Ishikawa (cell line): ENCODE data around the gene HRC.

Experiments
- CEBPB ChIP-seq: IDR thresholded peaks from 2 replicates; pipeline ENCODE4 v1.6.1; 2012
- CREB1 ChIP-seq: IDR thresholded peaks from 2 replicates; pipeline ENCODE4 v1.6.1; 2012; ENCODE audit warnings: low read depth
- EGR1 ChIP-seq: IDR thresholded peaks from 2 replicates; pipeline ENCODE4 v1.6.1; 2012
- EP300 ChIP-seq: IDR thresholded peaks from 2 replicates; pipeline ENCODE4 v1.6.1; 2012; ENCODE audit warnings: borderline replicate concordance
- FOXM1 ChIP-seq: IDR thresholded peaks from 2 replicates; pipeline ENCODE4 v1.6.1; 2012; ENCODE audit warnings: low read depth, borderline replicate concordance
- NFIC ChIP-seq: IDR thresholded peaks from 2 replicates; pipeline ENCODE4 v1.6.1; 2012
- RAD21 ChIP-seq: IDR thresholded peaks from 2 replicates; pipeline ENCODE4 v1.6.1; 2012; ENCODE audit warnings: low read depth
- TAF1 ChIP-seq: IDR thresholded peaks from 2 replicates; pipeline ENCODE4 v1.6.1; 2012; ENCODE audit warnings: low read depth, mild to moderate bottlenecking
- TCF12 ChIP-seq: IDR thresholded peaks from 2 replicates; pipeline ENCODE4 v1.6.1; 2012; ENCODE audit warnings: low read depth
- TEAD4 ChIP-seq: IDR thresholded peaks from 2 replicates; pipeline ENCODE4 v1.6.1; 2012
- YY1 ChIP-seq: IDR thresholded peaks from 2 replicates; pipeline ENCODE4 v1.6.1; 2012; ENCODE audit warnings: low read depth
- ZBTB7A ChIP-seq: IDR thresholded peaks from 2 replicates; pipeline ENCODE4 v1.6.1; 2012; ENCODE audit warnings: low read depth
- TF ChIP-seq, protein P1 (sequence below): IDR thresholded peaks from 2 replicates; pipeline ENCODE4 v1.6.1; 2012
- TF ChIP-seq, protein P2 (sequence below): IDR thresholded peaks from 2 replicates; pipeline ENCODE4 v1.6.1; 2012; ENCODE audit warnings: low read depth, mild to moderate bottlenecking
- TF ChIP-seq, protein P3 (sequence below): IDR thresholded peaks from 2 replicates; pipeline ENCODE4 v1.6.1; 2012

HRC gene

GRCh38 chr19:49189259-49189658 is 34.1 kb upstream of the HRC start:
- TF ChIP-seq ZBTB7A: no peak
- TF ChIP-seq, protein P1, sequence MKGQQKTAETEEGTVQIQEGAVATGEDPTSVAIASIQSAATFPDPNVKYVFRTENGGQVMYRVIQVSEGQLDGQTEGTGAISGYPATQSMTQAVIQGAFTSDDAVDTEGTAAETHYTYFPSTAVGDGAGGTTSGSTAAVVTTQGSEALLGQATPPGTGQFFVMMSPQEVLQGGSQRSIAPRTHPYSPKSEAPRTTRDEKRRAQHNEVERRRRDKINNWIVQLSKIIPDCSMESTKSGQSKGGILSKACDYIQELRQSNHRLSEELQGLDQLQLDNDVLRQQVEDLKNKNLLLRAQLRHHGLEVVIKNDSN: no peak
- TF ChIP-seq, protein P2, sequence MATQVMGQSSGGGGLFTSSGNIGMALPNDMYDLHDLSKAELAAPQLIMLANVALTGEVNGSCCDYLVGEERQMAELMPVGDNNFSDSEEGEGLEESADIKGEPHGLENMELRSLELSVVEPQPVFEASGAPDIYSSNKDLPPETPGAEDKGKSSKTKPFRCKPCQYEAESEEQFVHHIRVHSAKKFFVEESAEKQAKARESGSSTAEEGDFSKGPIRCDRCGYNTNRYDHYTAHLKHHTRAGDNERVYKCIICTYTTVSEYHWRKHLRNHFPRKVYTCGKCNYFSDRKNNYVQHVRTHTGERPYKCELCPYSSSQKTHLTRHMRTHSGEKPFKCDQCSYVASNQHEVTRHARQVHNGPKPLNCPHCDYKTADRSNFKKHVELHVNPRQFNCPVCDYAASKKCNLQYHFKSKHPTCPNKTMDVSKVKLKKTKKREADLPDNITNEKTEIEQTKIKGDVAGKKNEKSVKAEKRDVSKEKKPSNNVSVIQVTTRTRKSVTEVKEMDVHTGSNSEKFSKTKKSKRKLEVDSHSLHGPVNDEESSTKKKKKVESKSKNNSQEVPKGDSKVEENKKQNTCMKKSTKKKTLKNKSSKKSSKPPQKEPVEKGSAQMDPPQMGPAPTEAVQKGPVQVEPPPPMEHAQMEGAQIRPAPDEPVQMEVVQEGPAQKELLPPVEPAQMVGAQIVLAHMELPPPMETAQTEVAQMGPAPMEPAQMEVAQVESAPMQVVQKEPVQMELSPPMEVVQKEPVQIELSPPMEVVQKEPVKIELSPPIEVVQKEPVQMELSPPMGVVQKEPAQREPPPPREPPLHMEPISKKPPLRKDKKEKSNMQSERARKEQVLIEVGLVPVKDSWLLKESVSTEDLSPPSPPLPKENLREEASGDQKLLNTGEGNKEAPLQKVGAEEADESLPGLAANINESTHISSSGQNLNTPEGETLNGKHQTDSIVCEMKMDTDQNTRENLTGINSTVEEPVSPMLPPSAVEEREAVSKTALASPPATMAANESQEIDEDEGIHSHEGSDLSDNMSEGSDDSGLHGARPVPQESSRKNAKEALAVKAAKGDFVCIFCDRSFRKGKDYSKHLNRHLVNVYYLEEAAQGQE: no peak
- TF ChIP-seq NFIC: no peak
- no peak for TF ChIP-seq TCF12
- TF ChIP-seq YY1: no peak
- TF ChIP-seq EP300: no peak
- TF ChIP-seq EGR1: no peak
- TF ChIP-seq RAD21: no peak
- TF ChIP-seq CEBPB: no peak

DNA sequence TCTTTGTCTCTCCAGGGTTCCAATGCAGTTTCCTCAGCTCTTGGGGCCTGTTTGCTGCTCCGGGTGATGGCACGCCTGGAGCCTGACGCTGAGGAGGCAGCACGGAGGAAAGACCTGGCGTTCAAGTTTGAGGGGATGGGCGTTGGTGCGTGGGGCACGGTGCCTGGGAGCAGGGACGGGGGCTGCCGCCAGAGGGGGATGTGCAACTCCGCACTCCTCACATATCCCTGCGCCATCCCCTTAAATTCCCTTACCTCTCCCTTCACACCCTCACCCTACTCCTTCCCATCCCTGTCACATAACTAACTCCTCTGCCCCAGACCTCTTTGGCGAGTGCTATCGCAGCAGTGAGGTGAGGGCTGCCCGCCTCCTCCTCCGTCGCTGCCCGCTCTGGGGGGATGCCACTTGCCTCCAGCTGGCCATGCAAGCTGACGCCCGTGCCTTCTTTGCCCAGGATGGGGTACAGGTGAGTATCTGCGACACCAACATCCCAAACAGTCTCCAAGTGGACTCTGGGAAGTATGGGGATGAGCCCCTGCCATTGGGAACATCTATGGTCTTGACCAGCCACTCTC is 33.5 kb upstream of the HRC start:
- TF ChIP-seq TCF12: no peak
- TF ChIP-seq, protein P3, sequence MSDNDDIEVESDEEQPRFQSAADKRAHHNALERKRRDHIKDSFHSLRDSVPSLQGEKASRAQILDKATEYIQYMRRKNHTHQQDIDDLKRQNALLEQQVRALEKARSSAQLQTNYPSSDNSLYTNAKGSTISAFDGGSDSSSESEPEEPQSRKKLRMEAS: no peak
- no peak for TF ChIP-seq CEBPB
- TF ChIP-seq RAD21: no peak
- TF ChIP-seq, protein P2: no peak
- no peak for TF ChIP-seq TEAD4
- TF ChIP-seq, protein P1: no peak
- TF ChIP-seq ZBTB7A: no peak
- TF ChIP-seq TAF1: no peak
- TF ChIP-seq NFIC: no peak
- no peak for TF ChIP-seq YY1
- TF ChIP-seq FOXM1: no peak
- TF ChIP-seq EP300: no peak
- TF ChIP-seq EGR1: no peak
- TF ChIP-seq CREB1: no peak

- TF ChIP-seq TAF1: no peak
- TF ChIP-seq TCF12: no peak
- no peak for TF ChIP-seq FOXM1
- no peak for TF ChIP-seq CEBPB
- TF ChIP-seq, protein P1: no peak
- TF ChIP-seq, protein P3: no peak
- TF ChIP-seq NFIC: no peak
- TF ChIP-seq RAD21: no peak
- TF ChIP-seq CREB1: no peak
- no peak for TF ChIP-seq ZBTB7A
- TF ChIP-seq YY1: no peak
- TF ChIP-seq EGR1: no peak
- TF ChIP-seq TEAD4: no peak
- no peak for TF ChIP-seq EP300
- TF ChIP-seq, protein P2: no peak
Measured at GRCh38 chr19:49186108-49186507, 30.9 kb upstream of the HRC start.

- no peak for TF ChIP-seq FOXM1
- TF ChIP-seq NFIC: no peak
- TF ChIP-seq, protein P3: no peak
- no peak for TF ChIP-seq ZBTB7A
- TF ChIP-seq TCF12: no peak
- no peak for TF ChIP-seq EP300
- no peak for TF ChIP-seq CREB1
- TF ChIP-seq, protein P2: no peak
- no peak for TF ChIP-seq TAF1
- no peak for TF ChIP-seq TEAD4
- no peak for TF ChIP-seq CEBPB
- TF ChIP-seq, protein P1: no peak
- TF ChIP-seq EGR1: no peak
- no peak for TF ChIP-seq RAD21
- TF ChIP-seq YY1: no peak
Measured at GRCh38 chr19:49182848-49183375, 27.7 kb upstream of the HRC start.
